Endothelial cell of umbilical vein (primary cell): ENCODE results near the gene CRYBG2. TPM values are rescaled to one million over a fixed set of nuclear protein-coding genes. Genes with fewer than 3 reads are reported as not detected.

Experiments used
- BruUV-seq: library from RNA; stranded (reverse); fragments of 400-500 nt; replicated peaks from 2 replicates; lab custom pipeline; 2021; lab: Mats Ljungman, UMichigan
- CTCF ChIA-PET: fragments of 300-600, 350-600 bp; sonication (Branson Sonifier 250); formaldehyde crosslinking; loops from one replicate; lab custom pipeline; 2021; ENCODE audit warnings: antibody characterized with exemption, inconsistent platforms; lab: Charles Lee
- POLR2A ChIA-PET: fragments of 300-600, 350-600 bp; sonication (Branson Sonifier 250); formaldehyde crosslinking; loops from one replicate; lab custom pipeline; 2021; ENCODE audit warnings: antibody characterized with exemption, inconsistent platforms; lab: Charles Lee
- DNase-seq: peaks from one replicate; pipeline ENCODE4 v3.0.0-alpha.2; 2011; ENCODE audit warnings: low read depth, low spot score
- FAIRE-seq: peaks from 2 replicates; lab custom pipeline; 2011; peaks lifted over from hg19 to GRCh38; lab: Jason Lieb, UNC
- H2AFZ ChIP-seq: 2 replicates; pipeline ENCODE4 v1.6.0; 2012; ENCODE audit warnings: low read depth, low read length, control low read depth, inconsistent platforms
- H3K27ac ChIP-seq: 2 replicates; pipeline ENCODE4 v1.5.1; 2011; ENCODE audit warnings: low read depth, mild to moderate bottlenecking, control low read depth, low read length, moderate library complexity; ENCODE audit not compliant: insufficient read depth
- H3K27me3 ChIP-seq, 2 experiments: 2 replicates each; pipeline versions ENCODE4 v1.6.0 to v1.6.1; 2011; ENCODE audit warnings: low read length in 2 of 2, mixed read lengths in 1 of 2; ENCODE audit not compliant: control insufficient read depth in 2 of 2, insufficient read depth in 2 of 2
- H3K36me3 ChIP-seq, 2 experiments: 2 replicates in 1 of 2; 3 replicates in 1 of 2; pipeline ENCODE4 v1.5.1; 2011; ENCODE audit warnings: low read length in 2 of 2, mild to moderate bottlenecking in 1 of 2, moderate library complexity in 1 of 2; ENCODE audit not compliant: control insufficient read depth in 2 of 2, insufficient read depth in 2 of 2; ENCODE audit errors: extremely low read depth in 1 of 2
- H3K4me1 ChIP-seq: 3 replicates; pipeline ENCODE4 v1.5.1; 2011; ENCODE audit warnings: mild to moderate bottlenecking, low read length; ENCODE audit not compliant: control insufficient read depth, insufficient read depth; ENCODE audit errors: extremely low read depth
- H3K4me2 ChIP-seq: 2 replicates; pipeline ENCODE4 v1.6.1; 2011; ENCODE audit warnings: low read length, control low read depth, mixed read lengths; ENCODE audit not compliant: insufficient read depth
- H3K4me3 ChIP-seq, 3 experiments: fragments of 200-600 bp in 1 of 3; sonication (generic), shearing (Covaris generic) in 1 of 3; replicated peaks in 1 of 3; 2 replicates each; pipeline ENCODE4 v1.5.1; 2011 to 2016; ENCODE audit warnings: control low read depth in 3 of 3, low read length in 3 of 3, mild to moderate bottlenecking in 2 of 3, inconsistent platforms in 1 of 3, low read depth in 1 of 3, moderate library complexity in 1 of 3; ENCODE audit not compliant: insufficient read depth in 1 of 3
- H3K79me2 ChIP-seq: 2 replicates; pipeline ENCODE4 v1.6.0; 2012; ENCODE audit warnings: low read length, inconsistent platforms; ENCODE audit not compliant: control insufficient read depth, insufficient read depth
- H3K9ac ChIP-seq: replicated peaks from 2 replicates; pipeline ENCODE3; 2011; ENCODE audit warnings: low read length, control low read depth; ENCODE audit not compliant: insufficient read depth; ENCODE audit errors: extremely low read depth
- H3K9me1 ChIP-seq: replicated peaks from 3 replicates; pipeline ENCODE4 v1.6.0; 2011; ENCODE audit warnings: mild to moderate bottlenecking, low read length; ENCODE audit not compliant: control insufficient read depth, insufficient read depth; ENCODE audit errors: extremely low read depth
- H3K9me3 ChIP-seq: replicated peaks from 2 replicates; pipeline ENCODE4 v1.5.1; 2012; ENCODE audit warnings: low read length, inconsistent platforms; ENCODE audit not compliant: control insufficient read depth, insufficient read depth
- H4K20me1 ChIP-seq: replicated peaks from 2 replicates; pipeline ENCODE3; 2011; ENCODE audit warnings: mild to moderate bottlenecking, low read length; ENCODE audit not compliant: control insufficient read depth, insufficient read depth; ENCODE audit errors: extremely low read depth
- CTCF ChIP-seq, 2 donors: IDR thresholded peaks; 1 replicate in 1 of 2; 2 replicates in 1 of 2; pipeline ENCODE4 v1.5.1; 2011; ENCODE audit warnings: low read length in 2 of 2, mild to moderate bottlenecking in 2 of 2, moderate library complexity in 2 of 2, control low read depth in 1 of 2, inconsistent platforms in 1 of 2, low read depth in 1 of 2; ENCODE audit not compliant: insufficient read depth in 1 of 2; ENCODE audit errors: extremely low read depth in 1 of 2
- EZH2 ChIP-seq: IDR thresholded peaks from 2 replicates; pipeline ENCODE4 v1.6.1; 2012; ENCODE audit warnings: borderline replicate concordance, low read depth, mild to moderate bottlenecking, moderate library complexity, low read length, inconsistent platforms; ENCODE audit not compliant: severe bottlenecking
- FOS ChIP-seq: IDR thresholded peaks from 2 replicates; pipeline ENCODE4 v1.6.1; 2011; ENCODE audit warnings: mild to moderate bottlenecking, low read length, moderate library complexity, borderline replicate concordance; ENCODE audit not compliant: insufficient read depth
- GATA2 ChIP-seq: IDR thresholded peaks from 2 replicates; pipeline ENCODE4 v1.7.0; 2011; ENCODE audit warnings: low read depth, mild to moderate bottlenecking, moderate library complexity, mixed read lengths, low read length; ENCODE audit not compliant: insufficient read length, insufficient read depth
- JUN ChIP-seq: IDR thresholded peaks from 2 replicates; pipeline ENCODE4 v1.6.1; 2011; ENCODE audit warnings: borderline replicate concordance, low read depth; ENCODE audit not compliant: insufficient read length, insufficient read depth
- MAX ChIP-seq: IDR thresholded peaks from 2 replicates; pipeline ENCODE4 v1.6.1; 2011; ENCODE audit not compliant: insufficient read depth, insufficient read length
- MYC ChIP-seq: IDR thresholded peaks from one replicate; pipeline ENCODE4 v1.6.1; 2011; ENCODE audit warnings: mild to moderate bottlenecking, low read depth, low read length
- POLR2A ChIP-seq: IDR thresholded peaks from 2 replicates; pipeline ENCODE4 v1.6.1; 2012; ENCODE audit warnings: low read depth, mild to moderate bottlenecking, control low read depth, low read length
- POLR2AphosphoS5 ChIP-seq: IDR thresholded peaks from 2 replicates; pipeline ENCODE4 v1.6.1; 2012; ENCODE audit warnings: low read depth, mild to moderate bottlenecking, control low read depth, low read length, moderate library complexity; ENCODE audit not compliant: insufficient read depth
- dilution Hi-C: fragments of 300-500 bp; cut with MboI; formaldehyde crosslinking; loops from one replicate; pipeline ENCODE4 v1.15.0; 2019; ENCODE audit warnings: low sequenced_read_pairs; ENCODE audit not compliant: extremely low pct_ligation_motif_present
- intact Hi-C: fragments of 100-400 bp; cut with micrococcal nuclease; formaldehyde crosslinking; loops from one replicate; pipeline ENCODE4 v1.10.0; 2022
- polyA plus RNA-seq, 4 experiments: library from polyadenylated mRNA; depleted of rRNA in 3 of 4; stranded (reverse) in 3 of 4; unstranded in 1 of 4; fragments of >200 nt; gene quantifications; 2 replicates each; pipeline versions ENCODE4 v1.2.1 to v1.2.3, GENCODE V29; 2011 to 2012; ENCODE audit warnings: missing spikeins in 1 of 4
- total RNA-seq: library from RNA; stranded (reverse); gene quantifications from 2 replicates; pipeline ENCODE4 v1.2.3, GENCODE V29; 2021

Gene CRYBG2
- total and polyA plus RNA-seq, 2 donors (not counting 3 experiments of a cell fraction or from before 2014, with no cell fraction given), result not detected

GRCh38 chr1:26356106-26356505 is 2.2 kb upstream of the CRYBG2 start:
- Histone ChIP-seq H4K20me1 (no peaks in the 10 kb centered on the region), H3K9me3 (no peaks in the 10 kb centered on the region), H3K36me3 (no peaks in the 10 kb centered on the region), H3K4me2 (no peak overlapping the region), H3K4me1 (peaks cover 7% of the 10 kb centered on the region), H3K27ac (no peak overlapping the region), H3K9me1 (no peaks in the 10 kb centered on the region), H2AFZ (no peak overlapping the region), H3K27me3 (peaks cover 16 to 21% of the 10 kb centered on the region in 2 experiments), H3K9ac (no peak overlapping the region), H3K4me3 (no peak overlapping the region), H3K79me2 (no peaks in the 10 kb centered on the region)
- FAIRE-seq, result no peak
- intact Hi-C loops, result no loop called here
- dilution Hi-C loops, result no loop called here
- no peak for TF ChIP-seq JUN
- no peak for TF ChIP-seq POLR2A
- TF ChIP-seq POLR2AphosphoS5, result no peak
- TF ChIP-seq MAX, result no peak
- no peak for TF ChIP-seq MYC
- no peak for TF ChIP-seq CTCF (IDR thresholded peaks at IDR 0.05; ENCODE audit: extremely low read depth in 1 of 2, insufficient read depth in 1 of 2, low read depth in 1 of 2, low read length in 2 of 2)
- TF ChIP-seq GATA2, result no peak
- no peak for TF ChIP-seq FOS
- no peak for TF ChIP-seq EZH2
- BruUV-seq, result no TSS peak
- DNase-seq, result no peak
- CTCF ChIA-PET, result interaction anchor here (1.5 kb wide), 1 partner anchor 10 kb away, joined by 3 read pairs; no protein-coding TSS in a partner anchor
- POLR2A ChIA-PET, result no interaction called here
